Activated naive CD8-positive, alpha-beta T cell treated with anti-CD3 and anti-CD28 coated beads for 36 hours (primary cell): ENCODE results near the gene PIGW. TPM values are rescaled to one million over a fixed set of nuclear protein-coding genes. Genes with fewer than 3 reads are reported as not detected.
"Not testable (repeated sequence)": the region's sequence is repeated elsewhere in the genome, so short reads cannot be mapped to it uniquely, and the experiment has no call there.

Source experiments
- DNase-seq: peaks from one replicate; pipeline ENCODE4 v3.0.0; 2021
- H3K27ac Mint-ChIP-seq: one replicate; pipeline ENCODE4 v1.8.0; 2022; ENCODE audit warnings: mild to moderate bottlenecking, moderate library complexity, mixed read lengths
- H3K27me3 Mint-ChIP-seq: one replicate; pipeline ENCODE4 v1.8.0; 2022; ENCODE audit warnings: mild to moderate bottlenecking, mixed read lengths
- H3K36me3 Mint-ChIP-seq: one replicate; pipeline ENCODE4 v1.8.0; 2021; ENCODE audit warnings: mild to moderate bottlenecking, mixed read lengths
- H3K4me1 Mint-ChIP-seq: one replicate; pipeline ENCODE4 v1.8.0; 2021; ENCODE audit warnings: mixed read lengths
- H3K4me3 Mint-ChIP-seq: one replicate; pipeline ENCODE4 v1.8.0; 2022; ENCODE audit warnings: mild to moderate bottlenecking, moderate library complexity, mixed read lengths
- H3K9me3 Mint-ChIP-seq: one replicate; pipeline ENCODE4 v1.8.0; 2022; ENCODE audit warnings: mixed read lengths
- total RNA-seq, 2 experiments: library from RNA; stranded (reverse); gene quantifications; one replicate each; pipeline ENCODE4 v1.2.3, GENCODE V29; 2021

Gene PIGW
- total RNA-seq, 2 experiments from 2014 or later, result 32.5 to 34.6 TPM

DNA sequence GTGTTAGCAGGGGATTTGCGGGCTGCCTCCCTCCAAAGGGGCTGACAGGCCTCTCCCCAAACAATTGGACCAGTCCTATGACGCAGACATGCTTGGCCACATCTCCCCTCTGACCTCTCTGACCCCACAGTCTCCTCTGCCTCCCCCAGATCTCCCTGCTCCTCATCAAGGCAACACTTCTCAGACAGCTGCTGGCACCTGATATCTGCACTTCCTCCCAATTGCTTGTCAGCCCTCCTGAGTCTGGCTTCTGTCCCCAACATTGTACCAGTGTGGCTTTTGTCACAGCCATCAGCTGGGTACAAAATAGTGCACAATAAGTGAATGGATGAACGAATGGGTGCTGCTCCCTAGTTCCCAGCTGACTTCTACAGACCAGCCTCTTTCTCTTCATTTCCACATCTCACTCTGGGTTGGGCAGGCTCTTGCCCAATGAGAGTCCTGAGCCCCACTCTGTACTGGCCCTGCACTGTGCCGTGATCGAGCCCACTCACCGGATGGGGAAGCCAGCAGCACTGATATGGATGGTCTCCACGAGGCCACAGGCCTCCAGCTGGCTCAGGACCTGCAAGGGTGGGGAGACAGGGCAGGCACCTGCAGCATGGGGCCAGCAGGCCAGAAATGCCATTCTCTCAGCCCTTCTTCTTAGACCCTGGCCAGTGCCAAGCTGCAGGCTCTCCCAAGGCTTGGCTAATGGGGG is 31.2 kb upstream of the PIGW start:
- no peak for DNase-seq
- no peak overlapping the region for H3K4me3 Mint-ChIP-seq
- H3K36me3 Mint-ChIP-seq, result peaks cover 20% of the 10 kb centered on the region
- peak overlapping the region; percentile 66 for H3K27ac Mint-ChIP-seq
- H3K27me3 Mint-ChIP-seq, result no peaks in the 10 kb centered on the region
- peaks cover 6% of the 10 kb centered on the region for H3K4me1 Mint-ChIP-seq
- H3K9me3 Mint-ChIP-seq, result no peaks in the 10 kb centered on the region

- no peaks in the 10 kb centered on the region for H3K9me3 Mint-ChIP-seq
- DNase-seq, result no peak
- no peak overlapping the region for H3K27ac Mint-ChIP-seq
- H3K27me3 Mint-ChIP-seq, result no peaks in the 10 kb centered on the region
- no peak overlapping the region for H3K4me3 Mint-ChIP-seq
- peaks cover 23% of the 10 kb centered on the region for H3K36me3 Mint-ChIP-seq
- H3K4me1 Mint-ChIP-seq, result peaks cover 6% of the 10 kb centered on the region
These were observed 30.6 kb upstream of the PIGW start for GRCh38 chr17:36504156-36504545.

DNA sequence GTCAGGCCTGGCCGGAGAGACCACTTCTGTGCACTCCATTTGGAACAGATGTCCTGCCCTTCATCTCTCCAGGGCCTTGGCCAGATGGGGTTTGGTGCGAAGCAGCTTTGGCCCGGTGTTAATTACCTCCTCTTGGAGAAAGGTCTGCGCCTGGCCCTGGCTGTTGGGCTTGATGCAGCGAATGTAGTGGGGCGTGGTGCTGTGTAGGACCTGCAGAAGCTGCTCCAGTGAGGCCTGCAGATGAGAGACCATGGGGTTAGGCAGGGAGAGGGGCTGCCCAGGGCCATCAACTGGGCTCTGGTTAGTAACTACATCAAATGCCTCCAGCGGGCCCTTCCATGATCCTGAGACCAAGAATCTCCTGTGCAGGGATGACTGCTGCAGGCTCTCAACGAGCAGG is 29.6 kb upstream of the PIGW start:
- Mint-ChIP-seq H3K9me3 (no peaks in the 10 kb centered on the region), H3K4me1 (peaks cover 6% of the 10 kb centered on the region), H3K36me3 (peaks cover 32% of the 10 kb centered on the region), H3K4me3 (no peak overlapping the region), H3K27me3 (no peaks in the 10 kb centered on the region), H3K27ac (no peak overlapping the region)
- DNase-seq, result no peak

GRCh38 chr17:36506249-36506826 is 28.4 kb upstream of the PIGW start:
- H3K27ac Mint-ChIP-seq, result no peak overlapping the region
- no peaks in the 10 kb centered on the region for H3K9me3 Mint-ChIP-seq
- H3K4me1 Mint-ChIP-seq, result peaks cover 6% of the 10 kb centered on the region
- DNase-seq, result no peak
- H3K4me3 Mint-ChIP-seq, result no peak overlapping the region
- peaks cover 40% of the 10 kb centered on the region for H3K36me3 Mint-ChIP-seq
- no peaks in the 10 kb centered on the region for H3K27me3 Mint-ChIP-seq

- H3K4me1 Mint-ChIP-seq, result peaks cover 6% of the 10 kb centered on the region
- no peaks in the 10 kb centered on the region for H3K27me3 Mint-ChIP-seq
- H3K9me3 Mint-ChIP-seq, result no peaks in the 10 kb centered on the region
- no peak overlapping the region for H3K27ac Mint-ChIP-seq
- no peak for DNase-seq
- no peak overlapping the region for H3K4me3 Mint-ChIP-seq
- peaks cover 40% of the 10 kb centered on the region for H3K36me3 Mint-ChIP-seq
These were observed 28.0 kb upstream of the PIGW start for GRCh38 chr17:36506831-36507230.

GRCh38 chr17:36507266-36507665 is 27.5 kb upstream of the PIGW start:
- Mint-ChIP-seq H3K4me1 (peaks cover 6% of the 10 kb centered on the region), H3K9me3 (no peaks in the 10 kb centered on the region), H3K36me3 (peaks cover 43% of the 10 kb centered on the region), H3K27me3 (no peaks in the 10 kb centered on the region), H3K4me3 (no peak overlapping the region), H3K27ac (no peak overlapping the region)
- no peak for DNase-seq

GRCh38 chr17:36508439-36508838 is 26.3 kb upstream of the PIGW start:
- H3K4me3 Mint-ChIP-seq, H3K9me3 Mint-ChIP-seq, DNase-seq, H3K27me3 Mint-ChIP-seq, H3K4me1 Mint-ChIP-seq: not testable (repeated sequence)
- Mint-ChIP-seq H3K36me3 (peaks cover 46% of the 10 kb centered on the region), H3K27ac (peak overlapping the region; percentile 12)

DNA sequence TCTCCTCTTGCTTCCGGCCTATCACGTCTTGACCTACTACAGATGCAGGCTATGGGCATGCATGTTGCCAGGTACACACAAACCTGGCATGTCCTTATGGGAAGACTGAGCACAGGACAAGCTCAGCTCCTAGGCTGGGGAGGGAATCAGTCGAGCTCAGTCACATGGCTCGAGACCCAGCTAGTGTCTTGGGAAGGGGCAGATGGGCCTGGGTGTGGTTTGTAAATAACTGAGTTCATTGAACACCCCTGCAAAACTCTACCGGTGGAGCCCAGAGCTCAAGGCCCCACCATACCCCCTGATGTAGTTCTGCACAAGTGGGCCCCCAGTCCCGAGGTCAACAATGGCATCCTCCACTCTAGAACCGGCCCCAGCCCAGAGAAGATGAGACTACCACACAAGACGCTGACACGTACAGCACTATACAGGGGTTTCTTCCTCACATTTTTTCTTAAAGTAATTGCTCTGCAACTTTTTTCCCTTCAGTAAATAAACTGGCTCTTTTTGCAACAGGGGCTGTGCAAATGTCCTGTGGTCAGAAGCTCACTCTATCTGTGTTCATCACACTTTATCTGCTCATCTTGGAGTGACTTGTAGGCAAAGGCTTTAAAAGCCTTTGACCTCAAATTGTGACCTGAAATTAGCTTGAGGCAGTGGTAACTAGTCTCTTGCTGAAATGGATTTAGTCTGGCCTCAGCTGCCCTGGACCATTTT is 25.4 kb upstream of the PIGW start:
- no peaks in the 10 kb centered on the region for H3K27me3 Mint-ChIP-seq
- no peaks in the 10 kb centered on the region for H3K9me3 Mint-ChIP-seq
- peaks cover 48% of the 10 kb centered on the region for H3K36me3 Mint-ChIP-seq
- no peak overlapping the region for H3K27ac Mint-ChIP-seq
- no peak overlapping the region for H3K4me3 Mint-ChIP-seq
- no peak for DNase-seq
- H3K4me1 Mint-ChIP-seq, result no peaks in the 10 kb centered on the region

GRCh38 chr17:36510636-36511035 is 24.2 kb upstream of the PIGW start:
- H3K4me1 Mint-ChIP-seq, result no peaks in the 10 kb centered on the region
- H3K4me3 Mint-ChIP-seq, result no peak overlapping the region
- no peak for DNase-seq
- H3K27me3 Mint-ChIP-seq, result no peaks in the 10 kb centered on the region
- peaks cover 48% of the 10 kb centered on the region for H3K36me3 Mint-ChIP-seq
- H3K9me3 Mint-ChIP-seq, result no peaks in the 10 kb centered on the region
- H3K27ac Mint-ChIP-seq, result no peak overlapping the region

- H3K4me3 Mint-ChIP-seq, result no peak overlapping the region
- H3K36me3 Mint-ChIP-seq, result peaks cover 46% of the 10 kb centered on the region
- no peaks in the 10 kb centered on the region for H3K4me1 Mint-ChIP-seq
- no peaks in the 10 kb centered on the region for H3K27me3 Mint-ChIP-seq
- H3K27ac Mint-ChIP-seq, result no peak overlapping the region
- H3K9me3 Mint-ChIP-seq, result no peaks in the 10 kb centered on the region
- DNase-seq, result no peak
These were observed 23.6 kb upstream of the PIGW start for GRCh38 chr17:36511216-36511615.

DNA sequence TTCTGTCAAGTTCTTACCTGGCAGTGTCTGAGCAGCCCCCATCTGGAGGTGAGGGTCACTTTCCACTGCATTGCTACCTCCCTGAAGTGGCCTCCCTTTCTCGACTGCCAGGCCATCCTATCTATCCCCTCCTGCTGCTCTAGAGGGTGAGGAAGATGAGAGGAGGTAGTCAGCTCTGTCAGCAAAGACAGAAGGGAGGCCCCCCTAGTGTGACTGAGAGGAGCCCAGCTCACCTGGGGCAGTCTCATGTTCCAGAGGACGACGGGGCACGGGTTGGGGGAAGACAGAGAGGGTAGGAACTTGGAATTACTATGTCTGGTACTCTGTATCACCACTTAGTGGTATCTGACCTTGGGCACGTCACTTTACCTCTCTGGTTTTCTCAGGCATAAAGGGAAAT is 22.1 kb upstream of the PIGW start:
- no peak for DNase-seq
- Mint-ChIP-seq H3K27me3 (no peaks in the 10 kb centered on the region), H3K36me3 (peaks cover 43% of the 10 kb centered on the region), H3K4me1 (no peaks in the 10 kb centered on the region), H3K9me3 (no peaks in the 10 kb centered on the region), H3K27ac (no peak overlapping the region), H3K4me3 (no peak overlapping the region)

GRCh38 chr17:36514856-36515255 is 19.9 kb upstream of the PIGW start:
- Mint-ChIP-seq H3K4me3 (no peak overlapping the region), H3K9me3 (no peaks in the 10 kb centered on the region), H3K4me1 (no peaks in the 10 kb centered on the region), H3K27ac (no peak overlapping the region), H3K36me3 (peaks cover 42% of the 10 kb centered on the region), H3K27me3 (no peaks in the 10 kb centered on the region)
- no peak for DNase-seq

DNA sequence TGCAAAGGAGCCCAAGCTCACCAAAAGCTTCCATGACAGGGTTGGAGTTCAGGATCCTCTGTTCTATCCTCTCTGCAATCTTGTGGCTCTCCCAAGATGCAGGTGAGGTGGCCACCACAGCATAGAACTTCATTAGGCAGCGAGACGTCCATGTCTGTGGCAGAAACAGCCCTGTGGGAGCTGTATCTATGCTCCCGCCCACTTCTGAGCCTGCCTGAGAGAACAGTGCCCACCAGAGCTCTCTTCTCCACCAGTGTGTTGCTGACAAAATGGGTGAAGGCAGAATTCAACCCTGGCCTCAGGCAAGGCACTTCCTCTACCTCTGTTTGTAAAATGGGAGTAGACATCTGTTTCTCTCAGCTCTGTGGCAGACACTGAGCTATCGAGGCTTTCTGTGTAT is 18.9 kb upstream of the PIGW start:
- H3K27me3 Mint-ChIP-seq, result no peaks in the 10 kb centered on the region
- peaks cover 43% of the 10 kb centered on the region for H3K36me3 Mint-ChIP-seq
- H3K4me1 Mint-ChIP-seq, result no peaks in the 10 kb centered on the region
- no peak overlapping the region for H3K27ac Mint-ChIP-seq
- no peak for DNase-seq
- H3K9me3 Mint-ChIP-seq, result no peaks in the 10 kb centered on the region
- H3K4me3 Mint-ChIP-seq, result no peak overlapping the region

DNA sequence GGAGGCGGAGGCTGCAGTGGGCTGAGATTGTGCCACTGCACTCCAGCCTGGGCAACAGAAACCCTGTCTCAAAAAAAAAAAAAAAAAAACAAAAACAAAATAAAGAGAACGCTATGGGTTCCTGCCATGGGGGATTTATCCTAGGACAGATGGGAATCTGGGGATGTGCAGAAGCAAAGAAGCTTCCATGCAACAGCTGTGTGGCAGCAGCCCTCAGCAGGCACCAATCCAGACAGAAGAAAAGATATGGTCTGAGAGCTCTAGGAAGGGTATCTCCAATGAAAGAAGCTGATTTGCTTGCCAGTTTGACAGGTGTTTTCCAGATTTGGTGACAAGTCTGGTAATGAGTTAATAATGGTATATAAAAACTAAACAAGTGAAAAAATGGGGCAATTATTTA is 11.7 kb upstream of the PIGW start:
- Mint-ChIP-seq H3K4me1 (peaks cover 23% of the 10 kb centered on the region), H3K27ac (no peak overlapping the region), H3K27me3 (no peaks in the 10 kb centered on the region), H3K36me3 (peaks cover 55% of the 10 kb centered on the region), H3K9me3 (no peaks in the 10 kb centered on the region), H3K4me3 (no peak overlapping the region)
- DNase-seq, result no peak

GRCh38 chr17:36524428-36524876 is 10.3 kb upstream of the PIGW start:
- Mint-ChIP-seq H3K4me3 (no peak overlapping the region), H3K4me1 (peaks cover 26% of the 10 kb centered on the region), H3K27ac (peak overlapping the region; percentile 83), H3K9me3 (no peaks in the 10 kb centered on the region), H3K36me3 (peaks cover 56% of the 10 kb centered on the region), H3K27me3 (no peaks in the 10 kb centered on the region)
- no peak for DNase-seq

DNA sequence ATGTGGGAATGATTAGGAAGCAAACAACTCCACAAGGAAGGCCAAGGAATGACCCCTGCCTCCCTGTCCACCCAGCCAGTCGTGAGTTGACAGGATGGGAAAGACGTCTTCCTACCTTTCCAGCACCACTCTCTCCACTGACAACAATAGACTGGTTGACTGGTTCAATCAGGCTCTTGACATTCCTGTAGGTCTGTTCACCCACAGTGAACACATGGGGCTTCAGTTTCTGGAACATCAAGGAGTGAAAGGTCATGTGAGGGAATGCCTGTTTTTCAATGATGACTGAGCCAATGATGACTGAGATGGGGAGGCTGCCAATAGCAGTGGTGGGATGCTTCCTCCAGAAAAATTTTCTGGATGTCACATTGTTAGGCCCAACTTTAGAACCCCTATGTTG is 9.7 kb upstream of the PIGW start:
- no peak for DNase-seq
- Mint-ChIP-seq H3K4me1 (peaks cover 30% of the 10 kb centered on the region), H3K27ac (peak overlapping the region; percentile 69), H3K9me3 (no peaks in the 10 kb centered on the region), H3K27me3 (no peaks in the 10 kb centered on the region), H3K4me3 (no peak overlapping the region), H3K36me3 (peaks cover 51% of the 10 kb centered on the region)
